ENCODE measurements around the gene STAG3. TPM values are rescaled to one million over a fixed set of nuclear protein-coding genes. Genes with fewer than 3 reads are reported as not detected.
"Not testable (repeated sequence)": the region's sequence is repeated elsewhere in the genome, so short reads cannot be mapped to it uniquely, and the experiment has no call there.

The STAG3 gene
- total RNA-seq, 1 experiment from 2014 or later = 1.7 TPM

- TF ChIP-seq TCF7L2 (IDR thresholded peaks at IDR 0.05; ENCODE audit: low read depth, low read length) (no peak), SIN3A (IDR thresholded peaks at IDR 0.05; ENCODE audit: borderline replicate concordance, insufficient read depth, low read depth, low read length) (no peak), REST (IDR thresholded peaks at IDR 0.05; ENCODE audit: insufficient read depth in 1 of 2, low read depth in 2 of 2, low read length in 1 of 2) (no peak), CTCF (IDR thresholded peaks at IDR 0.05) (no peak), POLR2AphosphoS5 (IDR thresholded peaks at IDR 0.05; ENCODE audit: low read depth, low read length) (no peak)
- CTCF ChIA-PET = no interaction called here
- Histone ChIP-seq H3K27ac (ENCODE audit: low read length) (no peak overlapping the region), H3K4me3 (ENCODE audit: low read depth in 2 of 2, low read length in 2 of 2) (no peak overlapping the region), H3K27me3 (ENCODE audit: control insufficient read depth, insufficient read depth, low read length) (no peaks in the 10 kb centered on the region; the same call in none of the 2 replicates), H3K4me1 (ENCODE audit: control insufficient read depth, insufficient read depth, low read length) (no peaks in the 10 kb centered on the region), H3K36me3 (ENCODE audit: control insufficient read depth, insufficient read depth, low read length) (no peaks in the 10 kb centered on the region), H3K9me3 (ENCODE audit: control insufficient read depth, insufficient read depth, low read depth, low read length) (no peaks in the 10 kb centered on the region)
- intact Hi-C loops (cut with micrococcal nuclease; ENCODE audit: unreplicated experiment) = no loop called here
- in situ Hi-C loops (cut with HindIII; ENCODE audit: low pct_unique_long_range_greater_than_20kb, low sequenced_read_pairs) = no loop called here
- BruUV-seq (replicated peaks) = no TSS peak
- DNase-seq (ENCODE audit: low read depth, low spot score) (no peak), ATAC-seq (no peak)
- POLR2A ChIA-PET = interaction anchor here (0.6 kb wide), 1 partner anchor 88 kb away, joined by 4 read pairs; no protein-coding TSS in a partner anchor
These were observed 35.0 kb downstream of the STAG3 start for GRCh38 chr7:100212631-100213286.

- H3K27me3 ChIP-seq (ENCODE audit: control insufficient read depth, insufficient read depth, low read length) = no peaks in the 10 kb centered on the region; the same call in none of the 2 replicates
- no peaks in the 10 kb centered on the region for H3K4me1 ChIP-seq (ENCODE audit: control insufficient read depth, insufficient read depth, low read length)
- no peak overlapping the region for H3K27ac ChIP-seq (ENCODE audit: low read length)
- CTCF ChIA-PET = no interaction called here
- in situ Hi-C loops (cut with HindIII; ENCODE audit: low pct_unique_long_range_greater_than_20kb, low sequenced_read_pairs) = no loop called here
- POLR2A ChIA-PET = interaction anchor here (0.6 kb wide), 1 partner anchor 89 kb away, joined by 4 read pairs; no protein-coding TSS in a partner anchor
- intact Hi-C loops (cut with micrococcal nuclease; ENCODE audit: unreplicated experiment) = no loop called here
- no peak for TF ChIP-seq POLR2AphosphoS5 (IDR thresholded peaks at IDR 0.05; ENCODE audit: low read depth, low read length)
- no peak for TF ChIP-seq SIN3A (IDR thresholded peaks at IDR 0.05; ENCODE audit: borderline replicate concordance, insufficient read depth, low read depth, low read length)
- no peak for TF ChIP-seq TCF7L2 (IDR thresholded peaks at IDR 0.05; ENCODE audit: low read depth, low read length)
- no peak for TF ChIP-seq REST (IDR thresholded peaks at IDR 0.05; ENCODE audit: insufficient read depth in 1 of 2, low read depth in 2 of 2, low read length in 1 of 2)
- no peak for TF ChIP-seq CTCF (IDR thresholded peaks at IDR 0.05)
- BruUV-seq (replicated peaks) = no TSS peak
- no peaks in the 10 kb centered on the region for H3K36me3 ChIP-seq (ENCODE audit: control insufficient read depth, insufficient read depth, low read length)
- DNase-seq (ENCODE audit: low read depth, low spot score) (no peak), ATAC-seq (no peak)
- H3K4me3 ChIP-seq (ENCODE audit: low read depth in 2 of 2, low read length in 2 of 2) = no peak overlapping the region
- H3K9me3 ChIP-seq (ENCODE audit: control insufficient read depth, insufficient read depth, low read depth, low read length) = no peaks in the 10 kb centered on the region
These were observed 36.0 kb downstream of the STAG3 start for GRCh38 chr7:100213672-100214071.

- POLR2A ChIA-PET; H3K27me3 ChIP-seq (ENCODE audit: control insufficient read depth, insufficient read depth, low read length); ATAC-seq; H3K4me1 ChIP-seq (ENCODE audit: control insufficient read depth, insufficient read depth, low read length); H3K36me3 ChIP-seq (ENCODE audit: control insufficient read depth, insufficient read depth, low read length); H3K27ac ChIP-seq (ENCODE audit: low read length); DNase-seq (ENCODE audit: low read depth, low spot score); intact Hi-C loops (cut with micrococcal nuclease; ENCODE audit: unreplicated experiment); BruUV-seq (replicated peaks); CTCF ChIA-PET; H3K9me3 ChIP-seq (ENCODE audit: control insufficient read depth, insufficient read depth, low read depth, low read length); H3K4me3 ChIP-seq (ENCODE audit: low read depth in 2 of 2, low read length in 2 of 2); in situ Hi-C loops (cut with HindIII; ENCODE audit: low pct_unique_long_range_greater_than_20kb, low sequenced_read_pairs): not testable (repeated sequence)
These were observed 36.6 kb downstream of the STAG3 start for GRCh38 chr7:100214356-100214755.

Measured in Panc1 (cell line).